HG02938 (cell line): ENCODE results near the gene MOAP1.
"Not testable (repeated sequence)": the region's sequence is repeated elsewhere in the genome, so short reads cannot be mapped to it uniquely, and the experiment has no call there.

Source experiments
- ATAC-seq: cut with Tn5 transposase; IDR thresholded peaks from one replicate; pipeline ENCODE4 v1.9.1; 2021; ENCODE audit warnings: mild to moderate bottlenecking, moderate library complexity; ENCODE audit not compliant: unreplicated experiment

The MOAP1 gene

DNA sequence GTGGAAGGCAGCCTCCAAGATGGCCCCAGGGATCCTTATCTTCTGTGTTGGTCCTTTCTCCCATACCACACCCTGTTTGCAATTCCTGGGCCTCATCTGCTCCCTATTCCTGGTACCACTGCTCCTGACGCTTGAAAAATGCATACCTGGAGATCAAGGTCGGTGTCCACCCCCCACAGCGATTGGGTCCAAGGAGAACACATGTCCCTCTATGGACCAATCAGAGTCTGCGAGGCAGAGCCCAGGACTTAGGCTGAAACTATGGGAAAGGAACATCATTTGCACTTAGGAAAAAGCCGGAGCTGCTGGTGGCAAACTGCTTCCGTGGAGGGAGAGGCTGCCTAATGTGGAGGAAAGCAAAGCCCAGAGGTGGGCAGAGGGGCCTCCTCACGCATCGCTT is 35.7 kb downstream of the MOAP1 start:
- ATAC-seq: no peak

DNA sequence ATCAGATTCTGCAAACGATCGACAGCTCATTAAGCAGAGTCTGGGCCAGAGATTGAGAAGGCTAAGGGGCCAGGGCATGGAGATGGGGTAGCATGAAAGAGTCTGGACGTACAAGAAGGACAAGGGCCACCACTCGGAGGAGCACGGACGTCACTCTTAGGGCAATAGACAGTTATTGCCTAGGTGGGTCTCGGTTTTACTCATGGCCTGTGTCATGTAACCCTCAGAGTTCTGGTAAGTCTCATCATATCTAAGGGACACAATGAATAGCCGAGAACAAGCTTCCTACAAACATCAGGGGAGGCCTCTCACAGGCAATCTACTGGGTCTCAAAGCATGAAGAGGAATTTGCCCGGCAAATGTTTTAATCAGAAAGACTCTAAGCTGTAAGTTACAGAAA is 38.6 kb downstream of the MOAP1 start:
- no peak for ATAC-seq

DNA sequence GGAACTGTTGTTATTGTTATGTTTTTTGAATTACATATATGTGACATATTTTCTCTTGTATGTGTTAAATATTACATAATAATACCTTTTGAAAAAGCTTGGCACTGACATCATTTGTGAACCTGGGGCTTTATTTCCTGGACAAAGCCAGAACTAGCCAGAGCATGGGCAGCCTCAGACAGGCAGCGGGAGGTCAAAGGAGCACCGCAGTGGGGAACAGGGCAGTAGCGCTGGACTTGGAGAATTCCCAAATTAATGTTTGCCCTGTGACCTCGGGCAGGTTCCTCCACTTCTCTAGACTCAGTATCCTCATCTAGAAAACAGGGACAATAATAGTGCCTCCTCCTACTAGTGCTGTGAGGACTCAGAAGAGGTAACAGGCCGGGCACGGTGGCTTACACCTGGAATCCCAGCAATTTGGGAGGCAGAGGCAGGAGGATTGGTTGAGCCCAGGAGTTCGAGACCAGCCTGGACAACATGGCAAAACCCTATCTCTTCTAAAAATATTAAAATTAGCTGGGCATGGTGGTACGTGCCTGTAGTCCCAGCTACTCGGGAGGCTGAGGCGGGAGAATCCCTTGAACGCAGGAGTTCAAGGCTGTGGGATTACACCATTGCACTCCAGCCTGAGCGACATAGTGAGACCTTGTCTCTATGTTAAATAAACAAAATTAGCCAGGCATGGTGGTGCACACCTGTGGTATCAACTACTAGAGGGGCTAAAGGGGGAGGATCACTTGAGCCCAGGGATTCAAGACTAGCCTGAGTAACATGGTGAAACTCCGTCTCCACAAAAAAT is 41.6 kb downstream of the MOAP1 start:
- ATAC-seq: no peak

DNA sequence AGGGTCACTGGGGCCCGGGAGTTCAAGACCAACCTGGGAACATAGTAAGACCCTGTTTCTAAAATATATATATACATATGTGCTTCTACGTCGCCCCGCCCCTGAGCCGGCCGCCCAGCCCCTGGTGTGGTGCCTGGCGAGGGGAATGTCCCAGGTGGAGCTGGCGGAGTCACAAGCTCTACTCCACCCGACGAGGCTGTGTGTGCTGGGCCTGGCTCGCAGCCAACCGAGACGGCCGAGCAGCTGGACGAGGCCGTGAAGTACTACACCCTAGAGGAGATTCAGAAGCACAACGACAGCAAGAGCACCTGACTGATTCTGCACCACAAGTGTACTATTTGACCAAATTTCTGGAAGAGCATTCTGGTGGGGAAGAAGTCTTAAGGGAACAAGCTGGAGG is 46.8 kb downstream of the MOAP1 start:
- no peak for ATAC-seq

DNA sequence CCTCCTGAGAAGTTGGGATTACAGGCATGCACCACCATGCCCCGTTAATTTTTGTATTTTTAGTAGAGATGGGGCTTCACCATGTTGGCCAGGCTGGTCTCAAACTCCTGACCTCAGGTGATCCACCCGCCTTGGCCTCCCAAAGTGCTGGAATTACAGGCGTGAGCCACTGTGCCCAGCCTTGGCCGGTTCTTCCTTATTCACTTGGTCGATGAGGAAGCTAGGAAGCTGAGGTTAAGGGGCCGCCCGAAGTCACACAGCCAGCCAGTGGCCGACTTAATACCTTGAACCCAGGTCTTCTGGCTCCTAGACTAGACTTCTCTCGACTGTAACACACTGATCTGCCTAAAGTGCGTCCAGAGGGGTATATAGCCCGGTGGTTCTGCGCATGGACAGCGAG is 48.2 kb downstream of the MOAP1 start:
- ATAC-seq: not testable (repeated sequence)

DNA sequence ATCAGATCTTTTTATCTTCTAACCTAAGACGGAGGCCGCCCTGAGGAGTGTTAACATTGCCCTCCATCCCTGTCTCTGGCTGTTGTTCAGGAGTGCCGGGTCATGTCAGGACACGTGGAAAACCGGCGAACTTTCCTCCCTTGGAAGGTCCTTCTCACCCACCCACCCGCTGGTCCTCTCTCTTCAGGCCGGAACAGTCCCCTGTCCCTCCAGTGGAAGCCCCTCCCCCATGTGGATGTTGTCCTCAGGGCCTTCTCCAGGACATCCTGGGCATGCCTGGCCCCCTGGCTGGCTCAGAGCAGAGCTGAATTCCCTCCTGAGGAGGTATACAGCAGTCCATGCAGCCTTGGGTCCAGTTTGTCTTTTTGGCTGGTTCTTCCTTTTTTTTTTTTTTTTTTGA is 48.7 kb downstream of the MOAP1 start:
- ATAC-seq: no peak

DNA sequence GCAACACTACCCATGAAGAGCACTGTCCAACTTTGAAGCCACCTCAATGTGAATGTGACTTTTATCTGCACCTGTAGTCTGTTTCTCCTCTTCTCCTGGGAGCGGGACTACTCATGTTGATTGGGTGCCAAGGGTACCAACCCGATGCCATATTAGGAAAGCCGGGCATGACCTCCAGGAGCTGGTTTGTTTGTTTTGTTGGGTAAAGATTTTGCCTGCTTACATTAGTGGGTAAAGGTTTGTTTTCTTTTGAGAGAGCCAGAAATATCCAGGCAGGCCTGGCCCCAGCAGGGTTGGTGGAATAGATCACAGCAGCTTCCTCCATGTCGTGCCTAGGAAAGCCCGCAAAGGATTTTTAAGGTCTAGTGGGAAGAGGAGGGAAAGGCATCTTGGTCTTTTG is 49.3 kb downstream of the MOAP1 start:
- ATAC-seq: no peak

DNA sequence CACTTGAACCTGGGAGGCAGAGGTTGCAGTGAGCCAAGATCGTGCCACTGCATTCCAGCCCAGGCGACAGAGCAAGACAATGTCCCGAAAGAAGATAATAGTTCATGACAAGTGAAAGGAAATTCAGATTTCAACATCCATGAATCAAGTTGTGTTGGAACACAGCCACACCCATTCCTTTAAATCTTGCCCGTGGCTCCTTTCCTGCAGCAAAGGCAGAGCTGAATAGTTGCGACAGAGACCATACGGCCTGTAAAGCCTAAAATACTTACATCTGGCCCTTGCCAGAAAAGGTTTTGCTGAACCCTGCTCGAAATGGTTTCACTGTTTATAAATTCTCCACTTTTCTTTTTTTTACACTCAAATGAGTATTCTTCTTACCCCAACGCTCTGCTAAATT is 51.2 kb downstream of the MOAP1 start:
- ATAC-seq: no peak

DNA sequence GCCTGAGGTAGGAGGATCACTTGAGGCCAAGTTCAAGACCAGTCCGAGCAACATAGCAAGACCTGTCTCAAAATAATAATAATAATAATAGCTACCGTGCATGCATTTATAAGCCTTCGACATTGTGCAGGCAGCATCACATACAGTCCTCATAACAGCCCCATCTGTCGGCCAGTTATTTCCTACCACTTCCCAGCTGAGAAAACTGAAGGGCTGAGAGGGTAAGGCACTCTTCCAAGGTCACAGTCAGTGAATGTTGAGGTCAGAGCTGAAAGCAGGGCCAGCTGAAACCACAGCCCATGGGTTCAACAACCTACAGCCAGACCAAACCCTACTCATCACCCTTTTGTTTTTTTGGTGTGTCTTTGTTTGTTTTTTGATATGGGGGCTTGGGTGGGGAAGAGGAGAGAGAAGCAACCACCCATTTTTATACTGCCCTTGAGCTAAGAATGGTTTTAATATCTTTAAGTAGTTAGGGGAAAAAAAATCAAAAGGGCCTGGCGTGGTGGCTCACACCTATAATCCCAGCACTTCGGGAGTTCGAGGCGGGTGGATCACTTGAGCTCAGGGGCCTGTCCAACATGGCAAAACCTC is 52.1 kb downstream of the MOAP1 start:
- no peak for ATAC-seq
